ENCODE measurements around the gene NAA80. TPM values are rescaled to one million over a fixed set of nuclear protein-coding genes. Genes with fewer than 3 reads are reported as not detected.

Gene NAA80
- polyA plus RNA-seq, 1 donor from 2014 or later: 4.6 TPM

DNA sequence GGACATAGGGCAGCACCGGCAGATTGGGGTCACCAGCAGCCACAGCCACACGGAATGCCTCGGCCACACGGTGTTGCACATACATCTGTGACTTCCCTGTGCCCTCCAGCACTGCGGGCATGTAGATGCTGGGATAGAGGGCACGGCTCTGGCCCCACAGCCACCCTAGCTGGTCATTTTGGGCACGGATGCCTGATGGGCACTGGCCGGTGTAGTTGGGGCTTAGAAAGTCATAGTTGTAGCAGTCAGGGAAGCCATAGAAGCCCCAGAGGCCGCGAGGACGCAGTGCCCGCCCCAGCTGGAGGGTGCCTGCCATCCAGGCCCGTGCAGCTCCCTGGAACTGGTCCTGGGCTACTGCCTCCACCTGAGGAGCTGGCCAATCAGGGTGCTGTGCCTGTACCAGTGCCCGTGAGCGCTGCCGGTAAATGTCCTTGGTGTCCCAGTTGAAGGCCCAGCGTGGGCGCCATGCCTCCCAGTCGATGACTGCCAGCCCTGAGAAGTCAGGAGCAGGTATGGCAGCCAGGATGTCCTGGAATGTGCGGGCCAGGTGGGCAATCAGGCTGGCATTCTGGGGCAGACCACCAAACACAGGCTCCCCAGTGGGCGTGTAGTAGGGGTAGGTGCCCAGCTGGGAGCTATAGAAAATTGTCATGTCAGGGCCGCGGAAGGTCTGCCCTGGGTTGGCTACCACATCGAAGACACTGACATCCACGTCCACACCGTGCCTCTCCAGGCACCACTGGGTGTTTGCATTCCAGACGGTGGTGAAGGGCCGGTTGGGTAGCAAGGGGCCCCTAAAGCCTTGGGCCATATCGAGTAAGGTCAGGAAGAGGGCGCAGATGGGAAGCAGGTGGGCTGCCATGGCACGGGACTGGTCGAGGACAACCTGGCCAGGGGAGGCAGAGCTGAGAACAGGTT is 3.1 kb upstream of the NAA80 start:
- Histone ChIP-seq H3K9me2 (ENCODE audit: insufficient read depth, low read length) (no peaks in the 10 kb centered on the region), H3K27ac (ENCODE audit: low read length) (no peak overlapping the region), H3F3A (ENCODE audit: insufficient read depth, low read length, poor library complexity, severe bottlenecking) (no peaks in the 10 kb centered on the region), H3K9me3 (ENCODE audit: low read length) (no peaks in the 10 kb centered on the region), H3K36me3 (ENCODE audit: insufficient read depth, low read length) (no peaks in the 10 kb centered on the region), H3K79me2 (replicated peaks; ENCODE audit: insufficient read depth, low read length) (no peaks in the 10 kb centered on the region), H3K9ac (ENCODE audit: low read length) (no peak overlapping the region), H3K27me3 (ENCODE audit: insufficient read depth, low read depth, low read length) (no peaks in the 10 kb centered on the region), H4K20me1 (ENCODE audit: insufficient read depth) (no peaks in the 10 kb centered on the region), H3K4me3 (ENCODE audit: low read length) (no peak overlapping the region), H2AFZ (ENCODE audit: low read depth, low read length) (no peak overlapping the region), H3K4me2 (ENCODE audit: low read length) (no peak overlapping the region)
- TF ChIP-seq EP300 (conservative IDR thresholded peaks at IDR 0.05; ENCODE audit: poor library complexity, severe bottlenecking) (no peak), SMC3 (conservative IDR thresholded peaks at IDR 0.05; ENCODE audit: poor library complexity) (no peak), POLR2AphosphoS5 (IDR thresholded peaks at IDR 0.05) (no peak), EZH2 (IDR thresholded peaks at IDR 0.05; ENCODE audit: borderline replicate concordance, insufficient read depth, low read length, poor library complexity, severe bottlenecking) (no peak), TAF1 (IDR thresholded peaks at IDR 0.05; ENCODE audit: low read depth) (no peak), MXI1 (conservative IDR thresholded peaks at IDR 0.05; ENCODE audit: poor library complexity, severe bottlenecking) (no peak), RAD21 (conservative IDR thresholded peaks at IDR 0.05) (no peak)
- TF ChIP-seq, protein P1, sequence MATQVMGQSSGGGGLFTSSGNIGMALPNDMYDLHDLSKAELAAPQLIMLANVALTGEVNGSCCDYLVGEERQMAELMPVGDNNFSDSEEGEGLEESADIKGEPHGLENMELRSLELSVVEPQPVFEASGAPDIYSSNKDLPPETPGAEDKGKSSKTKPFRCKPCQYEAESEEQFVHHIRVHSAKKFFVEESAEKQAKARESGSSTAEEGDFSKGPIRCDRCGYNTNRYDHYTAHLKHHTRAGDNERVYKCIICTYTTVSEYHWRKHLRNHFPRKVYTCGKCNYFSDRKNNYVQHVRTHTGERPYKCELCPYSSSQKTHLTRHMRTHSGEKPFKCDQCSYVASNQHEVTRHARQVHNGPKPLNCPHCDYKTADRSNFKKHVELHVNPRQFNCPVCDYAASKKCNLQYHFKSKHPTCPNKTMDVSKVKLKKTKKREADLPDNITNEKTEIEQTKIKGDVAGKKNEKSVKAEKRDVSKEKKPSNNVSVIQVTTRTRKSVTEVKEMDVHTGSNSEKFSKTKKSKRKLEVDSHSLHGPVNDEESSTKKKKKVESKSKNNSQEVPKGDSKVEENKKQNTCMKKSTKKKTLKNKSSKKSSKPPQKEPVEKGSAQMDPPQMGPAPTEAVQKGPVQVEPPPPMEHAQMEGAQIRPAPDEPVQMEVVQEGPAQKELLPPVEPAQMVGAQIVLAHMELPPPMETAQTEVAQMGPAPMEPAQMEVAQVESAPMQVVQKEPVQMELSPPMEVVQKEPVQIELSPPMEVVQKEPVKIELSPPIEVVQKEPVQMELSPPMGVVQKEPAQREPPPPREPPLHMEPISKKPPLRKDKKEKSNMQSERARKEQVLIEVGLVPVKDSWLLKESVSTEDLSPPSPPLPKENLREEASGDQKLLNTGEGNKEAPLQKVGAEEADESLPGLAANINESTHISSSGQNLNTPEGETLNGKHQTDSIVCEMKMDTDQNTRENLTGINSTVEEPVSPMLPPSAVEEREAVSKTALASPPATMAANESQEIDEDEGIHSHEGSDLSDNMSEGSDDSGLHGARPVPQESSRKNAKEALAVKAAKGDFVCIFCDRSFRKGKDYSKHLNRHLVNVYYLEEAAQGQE (IDR thresholded peaks at IDR 0.05; ENCODE audit: borderline replicate concordance): no peak
- TF ChIP-seq, protein P2, sequence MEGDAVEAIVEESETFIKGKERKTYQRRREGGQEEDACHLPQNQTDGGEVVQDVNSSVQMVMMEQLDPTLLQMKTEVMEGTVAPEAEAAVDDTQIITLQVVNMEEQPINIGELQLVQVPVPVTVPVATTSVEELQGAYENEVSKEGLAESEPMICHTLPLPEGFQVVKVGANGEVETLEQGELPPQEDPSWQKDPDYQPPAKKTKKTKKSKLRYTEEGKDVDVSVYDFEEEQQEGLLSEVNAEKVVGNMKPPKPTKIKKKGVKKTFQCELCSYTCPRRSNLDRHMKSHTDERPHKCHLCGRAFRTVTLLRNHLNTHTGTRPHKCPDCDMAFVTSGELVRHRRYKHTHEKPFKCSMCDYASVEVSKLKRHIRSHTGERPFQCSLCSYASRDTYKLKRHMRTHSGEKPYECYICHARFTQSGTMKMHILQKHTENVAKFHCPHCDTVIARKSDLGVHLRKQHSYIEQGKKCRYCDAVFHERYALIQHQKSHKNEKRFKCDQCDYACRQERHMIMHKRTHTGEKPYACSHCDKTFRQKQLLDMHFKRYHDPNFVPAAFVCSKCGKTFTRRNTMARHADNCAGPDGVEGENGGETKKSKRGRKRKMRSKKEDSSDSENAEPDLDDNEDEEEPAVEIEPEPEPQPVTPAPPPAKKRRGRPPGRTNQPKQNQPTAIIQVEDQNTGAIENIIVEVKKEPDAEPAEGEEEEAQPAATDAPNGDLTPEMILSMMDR (IDR thresholded peaks at IDR 0.05; ENCODE audit: poor library complexity, severe bottlenecking): no peak

DNA sequence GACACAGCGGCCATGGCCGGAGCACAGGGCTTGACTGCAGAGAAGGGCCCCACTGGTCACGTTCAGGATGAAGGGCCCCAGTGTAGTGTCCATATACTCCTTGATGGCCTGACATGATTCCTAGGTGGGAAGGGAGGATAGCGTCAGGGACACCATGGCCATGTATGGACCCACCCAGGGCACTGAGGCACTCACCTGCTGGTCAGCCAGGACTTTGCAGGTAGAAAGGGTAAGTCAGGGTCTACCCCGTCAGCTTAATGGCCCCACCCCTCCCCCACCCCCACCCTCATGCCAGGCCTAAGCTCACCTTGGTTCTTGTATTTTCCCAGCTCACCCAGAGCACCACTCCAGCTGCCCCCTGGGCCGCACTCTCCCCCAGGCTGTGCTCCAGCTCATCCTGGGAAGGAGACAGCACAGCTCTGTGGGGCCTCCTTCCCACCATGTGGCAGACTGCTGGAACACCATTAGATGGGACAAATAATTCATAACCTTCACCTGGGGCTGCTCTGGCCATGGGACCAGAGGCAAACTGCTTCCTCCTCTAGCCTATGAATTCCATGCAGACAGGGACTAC is 1.6 kb upstream of the NAA80 start:
- no peaks in the 10 kb centered on the region for H3F3A ChIP-seq (ENCODE audit: insufficient read depth, low read length, poor library complexity, severe bottlenecking)
- peak overlapping the region; percentile 70 for H3K9ac ChIP-seq (ENCODE audit: low read length)
- H4K20me1 ChIP-seq (ENCODE audit: insufficient read depth): no peaks in the 10 kb centered on the region
- H3K9me2 ChIP-seq (ENCODE audit: insufficient read depth, low read length): no peaks in the 10 kb centered on the region
- H3K36me3 ChIP-seq (ENCODE audit: insufficient read depth, low read length): no peaks in the 10 kb centered on the region
- peak overlapping the region; percentile 78 for H3K4me3 ChIP-seq (ENCODE audit: low read length)
- H3K9me3 ChIP-seq (ENCODE audit: low read length): no peaks in the 10 kb centered on the region
- H3K27ac ChIP-seq (ENCODE audit: low read length): no peak overlapping the region
- no peaks in the 10 kb centered on the region for H3K27me3 ChIP-seq (ENCODE audit: insufficient read depth, low read depth, low read length)
- H3K79me2 ChIP-seq (replicated peaks; ENCODE audit: insufficient read depth, low read length): no peaks in the 10 kb centered on the region
- no peak overlapping the region for H3K4me2 ChIP-seq (ENCODE audit: low read length)
- TF ChIP-seq, protein P2 (IDR thresholded peaks at IDR 0.05; ENCODE audit: poor library complexity, severe bottlenecking): no peak
- TF ChIP-seq POLR2AphosphoS5 (IDR thresholded peaks at IDR 0.05) (no peak), EP300 (conservative IDR thresholded peaks at IDR 0.05; ENCODE audit: poor library complexity, severe bottlenecking) (no peak), EZH2 (IDR thresholded peaks at IDR 0.05; ENCODE audit: borderline replicate concordance, insufficient read depth, low read length, poor library complexity, severe bottlenecking) (no peak), SMC3 (conservative IDR thresholded peaks at IDR 0.05; ENCODE audit: poor library complexity) (no peak), MXI1 (conservative IDR thresholded peaks at IDR 0.05; ENCODE audit: poor library complexity, severe bottlenecking) (no peak), RAD21 (conservative IDR thresholded peaks at IDR 0.05) (no peak), TAF1 (IDR thresholded peaks at IDR 0.05; ENCODE audit: low read depth) (no peak)
- TF ChIP-seq, protein P1 (IDR thresholded peaks at IDR 0.05; ENCODE audit: borderline replicate concordance): no peak
- H2AFZ ChIP-seq (ENCODE audit: low read depth, low read length): no peak overlapping the region

Measured in neural cell (in vitro differentiated cells).